Caco-2 (cell line): Measurements from ENCODE around the gene MYLK2. TPM values are rescaled to one million over a fixed set of nuclear protein-coding genes. Genes with fewer than 3 reads are reported as not detected.
A peak's percentile ranks its signal among the peaks of the same experiment; 100 is the strongest.

ENCODE experiments used
- BruUV-seq: library from RNA; stranded (reverse); fragments of 400-500 nt; replicated peaks from 2 replicates; lab custom pipeline; 2021; lab: Mats Ljungman, UMichigan
- CTCF ChIA-PET: fragments of 300-600 bp; sonication (Branson Sonifier 250); formaldehyde crosslinking; loops from one replicate; lab custom pipeline; 2022; ENCODE audit warnings: antibody characterized with exemption; lab: Charles Lee
- POLR2A ChIA-PET: fragments of 300-600 bp; sonication (Branson Sonifier 250); formaldehyde crosslinking; loops from one replicate; lab custom pipeline; 2022; ENCODE audit warnings: antibody characterized with exemption; lab: Charles Lee
- DNase-seq, 2 experiments: peaks; one replicate each; pipeline versions ENCODE4 v3.0.0 to v3.0.0-alpha.2; 2020 to 2022
- H3K27me3 ChIP-seq: replicated peaks from 2 replicates; pipeline ENCODE4 v1.6.0; 2011; ENCODE audit warnings: low read length; ENCODE audit not compliant: control insufficient read depth, insufficient read depth
- H3K36me3 ChIP-seq: 2 replicates; pipeline ENCODE4 v1.5.1; 2011; ENCODE audit warnings: low read length; ENCODE audit not compliant: control insufficient read depth, insufficient read depth
- H3K4me1 ChIP-seq: fragments of 250-450 bp; sonication (Bioruptor Pico); 2 replicates; pipeline ENCODE4 v1.5.1; 2020; ENCODE audit warnings: mild to moderate bottlenecking
- H3K4me3 ChIP-seq: 2 replicates; pipeline ENCODE4 v1.5.1; 2011; ENCODE audit warnings: low read depth, mild to moderate bottlenecking, control low read depth, low read length
- H3K9me3 ChIP-seq: fragments of 250-450 bp; sonication (Bioruptor Pico); 2 replicates; pipeline ENCODE4 v1.5.1; 2020; ENCODE audit warnings: mild to moderate bottlenecking, moderate library complexity
- H3K27ac Mint-ChIP-seq: one replicate; pipeline ENCODE4 v1.8.0; 2022; ENCODE audit warnings: mixed read lengths; ENCODE audit not compliant: unreplicated experiment
- H3K27me3 Mint-ChIP-seq: one replicate; pipeline ENCODE4 v1.8.0; 2022; ENCODE audit warnings: mixed read lengths; ENCODE audit not compliant: insufficient read depth, unreplicated experiment
- H3K36me3 Mint-ChIP-seq: one replicate; pipeline ENCODE4 v1.8.0; 2022; ENCODE audit warnings: mild to moderate bottlenecking, mixed read lengths; ENCODE audit not compliant: insufficient read depth, unreplicated experiment
- H3K4me1 Mint-ChIP-seq: one replicate; pipeline ENCODE4 v1.8.0; 2022; ENCODE audit warnings: low read depth, mixed read lengths; ENCODE audit not compliant: unreplicated experiment
- H3K4me3 Mint-ChIP-seq: one replicate; pipeline ENCODE4 v1.8.0; 2022; ENCODE audit warnings: mild to moderate bottlenecking, moderate library complexity, mixed read lengths; ENCODE audit not compliant: unreplicated experiment
- H3K9me3 Mint-ChIP-seq: one replicate; pipeline ENCODE4 v1.8.0; 2022; ENCODE audit warnings: mixed read lengths; ENCODE audit not compliant: unreplicated experiment
- CTCF ChIP-seq, 2 experiments: fragments of 200-600 bp in 1 of 2; IDR thresholded peaks; 1 replicate in 1 of 2; 2 replicates in 1 of 2; pipeline versions ENCODE4 v1.5.1 to v1.8.0; 2011 to 2022; ENCODE audit warnings: antibody characterized with exemption in 1 of 2, control low read depth in 1 of 2, inconsistent platforms in 1 of 2, low read depth in 1 of 2, low read length in 1 of 2, mild to moderate bottlenecking in 1 of 2, moderate library complexity in 1 of 2; ENCODE audit not compliant: insufficient read depth in 1 of 2, severe bottlenecking in 1 of 2, unreplicated experiment in 1 of 2
- intact Hi-C: fragments of 100-400 bp; cut with micrococcal nuclease; formaldehyde crosslinking; loops from one replicate; pipeline ENCODE4 v1.10.0; 2022; ENCODE audit not compliant: unreplicated experiment
- total RNA-seq: library from RNA; stranded (reverse); gene quantifications from 2 replicates; pipeline ENCODE4 v1.2.3, GENCODE V29; 2022

MYLK2 gene
- total RNA-seq, 1 experiment from 2014 or later, result 0.91 TPM

GRCh38 chr20:31820228-31820627 lies 1.1 kb downstream of the MYLK2 start:
- Histone ChIP-seq H3K36me3 (no peaks in the 10 kb centered on the region), H3K27me3 (no peaks in the 10 kb centered on the region), H3K9me3 (no peaks in the 10 kb centered on the region), H3K4me3 (no peak overlapping the region), H3K4me1 (no peaks in the 10 kb centered on the region)
- Mint-ChIP-seq H3K27ac (no peak overlapping the region), H3K4me1 (no peaks in the 10 kb centered on the region), H3K27me3 (no peaks in the 10 kb centered on the region), H3K36me3 (no peaks in the 10 kb centered on the region), H3K9me3 (no peaks in the 10 kb centered on the region), H3K4me3 (no peak overlapping the region)
- no TSS peak for BruUV-seq
- no peak for TF ChIP-seq CTCF (IDR thresholded peaks at IDR 0.05; ENCODE audit: insufficient read depth in 1 of 2, low read depth in 1 of 2, low read length in 1 of 2, severe bottlenecking in 1 of 2, unreplicated experiment in 1 of 2)
- intact Hi-C loops, result no loop called here
- no peak for DNase-seq
- CTCF ChIA-PET, result interaction anchor here (0.6 kb wide), 1 partner anchor 336 kb away, joined by 3 read pairs; no protein-coding TSS in a partner anchor
- POLR2A ChIA-PET, result no interaction called here

GRCh38 chr20:31821427-31821826 lies 2.3 kb downstream of the MYLK2 start:
- H3K4me3 ChIP-seq, result no peak overlapping the region
- ChIA-PET POLR2A (no interaction called here), CTCF (interaction anchor here (1.0 to 3.0 kb wide), 3 partner anchors 25 to 271 kb away, joined by 3 to 21 read pairs (median 4); no protein-coding TSS in a partner anchor)
- H3K9me3 Mint-ChIP-seq, result no peaks in the 10 kb centered on the region
- no peaks in the 10 kb centered on the region for H3K36me3 Mint-ChIP-seq
- no peak for DNase-seq
- no peaks in the 10 kb centered on the region for H3K4me1 ChIP-seq
- no peaks in the 10 kb centered on the region for H3K9me3 ChIP-seq
- H3K27me3 Mint-ChIP-seq, result no peaks in the 10 kb centered on the region
- H3K27ac Mint-ChIP-seq, result no peak overlapping the region
- BruUV-seq, result no TSS peak
- H3K27me3 ChIP-seq, result no peaks in the 10 kb centered on the region
- intact Hi-C loops, result no loop called here
- H3K4me3 Mint-ChIP-seq, result no peak overlapping the region
- H3K4me1 Mint-ChIP-seq, result no peaks in the 10 kb centered on the region
- no peak for TF ChIP-seq CTCF (IDR thresholded peaks at IDR 0.05; ENCODE audit: insufficient read depth in 1 of 2, low read depth in 1 of 2, low read length in 1 of 2, severe bottlenecking in 1 of 2, unreplicated experiment in 1 of 2)
- no peaks in the 10 kb centered on the region for H3K36me3 ChIP-seq

GRCh38 chr20:31822421-31823330 lies 3.5 kb downstream of the MYLK2 start:
- no peaks in the 10 kb centered on the region for H3K27me3 ChIP-seq
- BruUV-seq, result no TSS peak
- H3K9me3 ChIP-seq, result no peaks in the 10 kb centered on the region
- CTCF ChIA-PET, result interaction anchor here (0.6 to 3.8 kb wide), 22 partner anchors 9 to 1745 kb away, joined by 3 to 32 read pairs (median 3); partner anchors contain the start of genes DUSP15, PDRG1 and TTLL9
- no peaks in the 10 kb centered on the region for H3K9me3 Mint-ChIP-seq
- intact Hi-C loops, result loop anchor here (1.0 to 2.0 kb wide), 7 partner anchors 24 to 831 kb away; partner anchors contain the start of gene PDRG1
- no peaks in the 10 kb centered on the region for H3K4me1 Mint-ChIP-seq
- no peak overlapping the region for H3K27ac Mint-ChIP-seq
- no peaks in the 10 kb centered on the region for H3K36me3 Mint-ChIP-seq
- no peaks in the 10 kb centered on the region for H3K4me1 ChIP-seq
- no peak overlapping the region for H3K4me3 Mint-ChIP-seq
- POLR2A ChIA-PET, result no interaction called here
- no peak overlapping the region for H3K4me3 ChIP-seq
- no peaks in the 10 kb centered on the region for H3K27me3 Mint-ChIP-seq
- no peaks in the 10 kb centered on the region for H3K36me3 ChIP-seq
- TF ChIP-seq CTCF (IDR thresholded peaks at IDR 0.05; ENCODE audit: insufficient read depth in 1 of 2, low read depth in 1 of 2, low read length in 1 of 2, severe bottlenecking in 1 of 2, unreplicated experiment in 1 of 2), result peak; percentile 100
- DNase-seq, result peak; percentile 80 to 92
